Ishikawa (cell line): ENCODE data around the gene LRRTM4.
A peak's percentile ranks its signal among the peaks of the same experiment; 100 is the strongest.

Source experiments
- EGR1 ChIP-seq: IDR thresholded peaks from 2 replicates; pipeline ENCODE4 v1.6.1; 2012
- EP300 ChIP-seq: IDR thresholded peaks from 2 replicates; pipeline ENCODE4 v1.6.1; 2012; ENCODE audit warnings: borderline replicate concordance
- RAD21 ChIP-seq: IDR thresholded peaks from 2 replicates; pipeline ENCODE4 v1.6.1; 2012; ENCODE audit warnings: low read depth
- TAF1 ChIP-seq: IDR thresholded peaks from 2 replicates; pipeline ENCODE4 v1.6.1; 2012; ENCODE audit warnings: low read depth, mild to moderate bottlenecking
- TEAD4 ChIP-seq: IDR thresholded peaks from 2 replicates; pipeline ENCODE4 v1.6.1; 2012
- YY1 ChIP-seq: IDR thresholded peaks from 2 replicates; pipeline ENCODE4 v1.6.1; 2012; ENCODE audit warnings: low read depth
- TF ChIP-seq, protein P1 (sequence below): IDR thresholded peaks from 2 replicates; pipeline ENCODE4 v1.6.1; 2012; ENCODE audit warnings: low read depth, mild to moderate bottlenecking

DNA sequence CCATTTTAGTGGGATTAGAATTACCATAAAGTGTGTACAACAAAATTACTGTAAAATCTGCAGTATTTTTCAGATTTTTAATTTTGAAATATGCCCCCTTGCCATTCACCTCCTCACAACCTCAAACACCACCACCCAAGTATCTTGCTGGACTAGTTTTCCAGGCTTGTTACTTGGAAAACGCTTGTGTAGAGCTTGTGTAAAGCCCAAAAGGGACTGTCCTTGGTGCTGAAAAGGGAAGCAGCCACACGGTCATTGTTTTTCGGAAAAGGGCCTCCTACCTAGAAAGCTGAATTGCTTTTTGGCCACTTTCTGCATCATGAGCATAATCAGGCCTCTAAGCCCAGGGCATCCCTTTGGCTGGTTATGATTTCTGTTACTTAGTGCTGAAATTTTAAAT, 563.4 kb downstream of the LRRTM4 start:
- TF ChIP-seq, protein P1, sequence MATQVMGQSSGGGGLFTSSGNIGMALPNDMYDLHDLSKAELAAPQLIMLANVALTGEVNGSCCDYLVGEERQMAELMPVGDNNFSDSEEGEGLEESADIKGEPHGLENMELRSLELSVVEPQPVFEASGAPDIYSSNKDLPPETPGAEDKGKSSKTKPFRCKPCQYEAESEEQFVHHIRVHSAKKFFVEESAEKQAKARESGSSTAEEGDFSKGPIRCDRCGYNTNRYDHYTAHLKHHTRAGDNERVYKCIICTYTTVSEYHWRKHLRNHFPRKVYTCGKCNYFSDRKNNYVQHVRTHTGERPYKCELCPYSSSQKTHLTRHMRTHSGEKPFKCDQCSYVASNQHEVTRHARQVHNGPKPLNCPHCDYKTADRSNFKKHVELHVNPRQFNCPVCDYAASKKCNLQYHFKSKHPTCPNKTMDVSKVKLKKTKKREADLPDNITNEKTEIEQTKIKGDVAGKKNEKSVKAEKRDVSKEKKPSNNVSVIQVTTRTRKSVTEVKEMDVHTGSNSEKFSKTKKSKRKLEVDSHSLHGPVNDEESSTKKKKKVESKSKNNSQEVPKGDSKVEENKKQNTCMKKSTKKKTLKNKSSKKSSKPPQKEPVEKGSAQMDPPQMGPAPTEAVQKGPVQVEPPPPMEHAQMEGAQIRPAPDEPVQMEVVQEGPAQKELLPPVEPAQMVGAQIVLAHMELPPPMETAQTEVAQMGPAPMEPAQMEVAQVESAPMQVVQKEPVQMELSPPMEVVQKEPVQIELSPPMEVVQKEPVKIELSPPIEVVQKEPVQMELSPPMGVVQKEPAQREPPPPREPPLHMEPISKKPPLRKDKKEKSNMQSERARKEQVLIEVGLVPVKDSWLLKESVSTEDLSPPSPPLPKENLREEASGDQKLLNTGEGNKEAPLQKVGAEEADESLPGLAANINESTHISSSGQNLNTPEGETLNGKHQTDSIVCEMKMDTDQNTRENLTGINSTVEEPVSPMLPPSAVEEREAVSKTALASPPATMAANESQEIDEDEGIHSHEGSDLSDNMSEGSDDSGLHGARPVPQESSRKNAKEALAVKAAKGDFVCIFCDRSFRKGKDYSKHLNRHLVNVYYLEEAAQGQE: peak; percentile 89
- TF ChIP-seq EGR1 (no peak), RAD21 (no peak), TEAD4 (no peak), EP300 (no peak), TAF1 (no peak), YY1 (no peak)
